ENCODE measurements around the gene CD300C.

Gene CD300C

DNA sequence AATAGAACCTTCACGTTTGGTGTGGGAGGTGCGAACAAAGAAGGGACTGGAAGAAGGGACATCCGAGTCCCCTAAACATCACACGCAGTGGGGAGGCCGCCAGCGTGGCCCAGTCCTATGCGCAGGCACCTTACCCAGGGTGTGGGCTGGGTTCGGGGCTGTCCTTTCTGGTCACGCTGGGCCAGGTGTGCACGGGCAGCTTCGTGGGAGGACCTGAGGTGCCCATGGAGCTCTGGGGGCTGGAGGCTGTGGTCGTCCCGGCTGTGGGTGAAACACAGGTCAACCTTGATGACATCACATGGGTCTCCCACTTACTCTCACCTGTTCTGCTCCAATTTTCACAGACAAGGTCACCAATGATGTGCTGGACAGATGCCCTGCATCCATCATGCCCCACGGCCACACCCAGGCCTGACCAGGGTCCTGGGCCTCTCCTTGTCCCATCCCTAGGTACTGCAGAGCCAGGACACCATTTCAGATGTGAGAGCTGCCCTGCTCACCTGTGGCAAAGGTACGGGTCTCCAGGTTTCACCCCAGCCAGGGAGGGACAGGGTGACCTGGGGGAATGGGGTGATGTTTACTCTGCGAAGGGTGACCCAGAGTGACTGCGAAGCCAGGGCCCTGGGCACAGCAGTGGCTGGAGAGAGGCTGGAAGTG is 3.1 kb downstream of the CD300C start:
- no peak for DNase-seq (ENCODE audit: low spot score)
- no peak for TF ChIP-seq CTCF (IDR thresholded peaks at IDR 0.05; ENCODE audit: extremely low read depth, missing control alignments)

DNA sequence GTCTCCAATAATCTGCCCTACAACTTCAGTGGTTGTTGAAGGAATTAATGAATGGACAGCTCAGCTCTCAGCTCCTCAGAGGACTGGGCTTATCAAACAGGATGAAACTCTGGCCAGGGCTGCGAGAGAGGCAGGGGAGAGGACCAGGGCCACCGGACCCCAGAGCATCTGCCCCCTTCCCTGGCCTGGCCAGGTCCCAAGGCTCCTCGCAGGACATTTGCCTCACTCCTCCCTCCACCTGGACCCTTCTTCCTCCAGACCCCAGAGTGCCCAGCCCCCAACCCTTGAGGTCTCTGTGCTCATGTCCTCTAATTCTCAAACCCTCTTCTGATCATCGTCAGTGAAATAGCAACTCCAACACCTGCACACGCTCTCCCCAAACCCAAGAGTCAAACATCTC is 3.7 kb downstream of the CD300C start:
- no peak for TF ChIP-seq CTCF (IDR thresholded peaks at IDR 0.05; ENCODE audit: extremely low read depth, missing control alignments)
- no peak for DNase-seq (ENCODE audit: low spot score)

DNA sequence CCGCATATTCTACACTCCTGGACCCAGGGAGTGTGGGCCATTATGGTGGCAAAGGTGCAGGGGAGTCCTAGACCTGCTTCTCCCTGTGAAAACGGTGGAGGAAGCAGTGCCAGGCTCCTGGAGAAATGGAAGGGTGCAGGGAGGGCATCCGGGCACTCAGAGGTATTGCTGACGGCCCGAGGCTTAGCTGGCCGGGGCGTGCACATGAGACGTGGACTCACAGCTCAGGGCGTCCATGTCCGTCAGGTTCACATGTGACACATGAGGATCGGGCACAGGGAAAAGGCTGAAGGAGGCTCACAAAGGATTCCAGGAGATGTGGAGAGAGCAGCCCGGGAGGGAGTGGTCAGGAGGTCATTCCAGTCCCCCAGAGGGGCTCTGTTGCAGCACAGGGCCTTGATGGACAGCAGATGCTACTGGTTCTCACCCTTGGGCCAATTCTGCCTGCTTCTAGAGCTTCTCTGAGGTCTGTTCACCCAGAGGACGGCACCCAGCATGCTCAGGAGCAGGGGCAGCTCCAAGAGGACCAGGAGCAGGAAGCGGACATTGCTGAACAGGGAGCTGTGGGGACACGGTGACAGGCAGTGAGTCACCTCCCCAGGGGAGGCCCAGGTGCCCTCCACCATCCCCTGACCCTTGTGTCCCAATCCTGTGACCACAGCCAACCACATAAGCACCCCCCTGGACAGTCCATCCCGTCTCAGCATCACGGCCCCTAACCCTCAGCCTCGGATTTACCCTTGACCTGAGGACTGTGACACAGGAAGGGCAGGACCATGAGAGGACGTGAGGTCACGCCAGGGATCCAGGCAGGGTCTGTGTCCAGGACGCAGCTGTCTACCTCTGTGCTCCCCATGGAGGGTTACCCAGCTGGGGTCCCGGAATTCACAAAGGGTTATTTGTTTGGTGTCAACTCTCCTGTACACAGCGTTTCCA is 4.5 kb downstream of the CD300C start:
- TF ChIP-seq CTCF (IDR thresholded peaks at IDR 0.05; ENCODE audit: extremely low read depth, missing control alignments), result no peak
- DNase-seq (ENCODE audit: low spot score), result no peak

GRCh38 chr17:74539281-74539820 is 6.6 kb downstream of the CD300C start:
- DNase-seq (ENCODE audit: low spot score), result no peak
- TF ChIP-seq CTCF (IDR thresholded peaks at IDR 0.05; ENCODE audit: extremely low read depth, missing control alignments), result no peak

DNA sequence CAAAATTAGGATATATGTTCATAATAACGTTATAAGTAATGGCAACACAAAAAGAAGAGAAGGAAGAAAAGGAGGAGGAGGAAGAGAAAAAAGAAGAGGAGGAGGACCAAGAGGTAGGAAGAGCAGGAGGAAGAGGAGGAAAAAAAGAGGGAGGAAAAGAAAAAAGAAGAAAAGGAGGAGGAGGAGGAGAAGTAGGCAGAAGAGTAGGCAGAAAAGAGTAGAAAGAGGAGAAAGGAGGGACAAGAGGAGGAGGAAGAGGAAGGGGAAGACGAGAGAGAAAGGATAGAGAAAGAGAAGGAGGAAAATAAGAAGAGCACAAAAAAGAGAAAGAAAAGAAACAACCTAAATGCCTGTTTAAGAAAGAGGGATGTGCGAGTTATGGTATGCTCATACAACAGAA is 9.0 kb downstream of the CD300C start:
- DNase-seq (ENCODE audit: low spot score), result no peak

GRCh38 chr17:74532115-74532514 is 13.8 kb downstream of the CD300C start:
- no peak for TF ChIP-seq CTCF (IDR thresholded peaks at IDR 0.05; ENCODE audit: extremely low read depth, missing control alignments)
- no peak for DNase-seq (ENCODE audit: low spot score)

More for the DNA sequence above, 9.0 kb downstream of the CD300C start:
- no peak for TF ChIP-seq CTCF (IDR thresholded peaks at IDR 0.05; ENCODE audit: extremely low read depth, missing control alignments)

DNA sequence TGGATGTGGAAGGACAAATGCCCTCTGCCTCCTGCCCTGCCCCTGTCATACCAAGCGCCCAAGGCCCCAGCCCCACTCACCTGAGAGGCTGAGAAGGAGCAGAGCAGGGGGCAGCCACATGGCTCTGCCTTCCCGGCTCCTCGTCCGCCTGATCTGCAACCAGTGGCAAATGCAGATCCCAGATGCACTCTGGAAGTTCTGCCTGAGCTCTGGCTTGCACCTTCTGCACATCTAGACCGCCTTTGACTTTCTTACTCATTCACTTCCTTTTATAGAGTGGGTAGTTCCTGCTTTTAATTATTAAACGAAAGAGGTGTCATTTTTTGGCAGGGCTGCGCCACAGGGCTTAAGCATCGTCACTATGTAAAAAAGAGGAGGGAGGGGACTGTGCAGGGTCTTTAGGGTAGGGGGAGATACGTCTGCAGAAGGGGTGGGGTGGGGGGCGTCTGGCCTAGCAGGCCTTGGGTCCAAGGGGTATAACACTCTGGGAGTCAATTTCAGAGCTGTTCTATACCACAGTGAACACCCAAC is 14.6 kb downstream of the CD300C start, which contains the start of gene CD300LB:
TSS of gene CD300LB (minus strand) at position 245 of the 531 bp plus-strand sequence. CDS start at position 120, 125 bp downstream.
- TF ChIP-seq CTCF (IDR thresholded peaks at IDR 0.05; ENCODE audit: extremely low read depth, missing control alignments), result no peak
- no peak for DNase-seq (ENCODE audit: low spot score)
